NCI-H748 (cell line): ENCODE results near the gene PPIL6.
A peak's percentile ranks its signal among the peaks of the same experiment; 100 is the strongest.

Experiments used
- DNase-seq: peaks from one replicate; lab custom pipeline; 2025; ENCODE audit not compliant: unreplicated experiment; lab: John Stamatoyannopoulos, UW

Gene PPIL6

DNA sequence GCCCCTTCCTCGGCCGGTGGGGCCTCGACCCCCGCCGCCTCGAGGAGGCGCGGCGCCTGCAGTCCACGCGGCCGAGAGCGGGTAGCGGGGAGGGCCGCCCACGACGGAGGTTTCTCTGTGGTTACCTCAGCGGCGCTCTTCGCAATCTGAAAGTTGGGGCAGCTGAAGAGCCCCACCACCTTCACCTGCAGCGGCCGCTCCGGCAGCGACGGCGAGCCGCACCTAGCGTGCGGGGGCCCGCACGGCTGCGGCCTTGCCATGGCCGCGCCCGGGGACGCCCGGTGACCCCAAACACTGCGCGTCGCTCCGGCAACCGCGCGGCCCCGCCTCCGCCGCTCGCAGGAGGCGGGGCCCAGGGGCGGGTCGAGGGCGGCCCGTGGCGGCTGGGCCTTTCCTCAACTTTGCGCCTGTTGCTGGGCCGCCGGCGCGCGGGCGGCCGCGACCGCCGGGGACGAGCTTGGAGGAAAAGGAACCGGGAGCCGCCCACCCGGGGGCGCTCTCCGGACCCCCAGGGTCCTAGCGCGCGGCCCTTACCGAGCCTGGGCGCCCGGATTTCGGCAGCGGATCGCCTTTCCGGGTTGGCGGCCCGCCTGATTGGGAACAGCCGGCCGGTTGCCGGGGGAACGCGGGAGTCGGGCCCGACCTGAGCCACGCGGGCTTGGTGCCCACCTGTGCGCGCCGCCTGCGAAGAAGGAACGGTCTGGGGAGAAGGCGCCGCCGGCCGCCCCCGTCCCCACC lies at the start of gene PPIL6, which contains the start of gene SMPD2:
PPIL6 (minus strand) TSS at position 298 of the 738 bp plus-strand sequence; CDS start at position 260, 38 bp downstream.
SMPD2 (plus strand) TSS at position 394 of the 738 bp plus-strand sequence. CDS start 398 bp downstream, outside the sequence.
- peak; percentile 93 for DNase-seq

DNA sequence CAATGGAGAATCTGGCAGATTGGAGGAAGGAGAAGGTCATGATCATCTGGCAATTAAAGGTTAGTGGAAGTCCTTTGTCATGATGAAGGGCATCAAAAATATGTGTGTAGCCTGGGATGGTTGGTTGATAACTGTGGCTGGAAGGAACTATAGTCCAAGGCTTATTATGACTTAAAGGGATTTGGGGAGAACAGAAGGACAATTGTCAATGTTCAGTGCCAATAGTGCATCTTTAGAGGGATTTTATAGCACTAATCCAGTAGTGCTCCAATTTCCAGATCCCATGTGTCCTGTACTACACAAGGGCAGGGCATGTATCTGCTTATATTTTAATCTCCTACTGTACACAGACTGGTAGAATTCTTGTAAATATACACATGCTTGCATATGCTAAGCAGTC lies 47.6 kb upstream of the PPIL6 start:
- DNase-seq = no peak

DNA sequence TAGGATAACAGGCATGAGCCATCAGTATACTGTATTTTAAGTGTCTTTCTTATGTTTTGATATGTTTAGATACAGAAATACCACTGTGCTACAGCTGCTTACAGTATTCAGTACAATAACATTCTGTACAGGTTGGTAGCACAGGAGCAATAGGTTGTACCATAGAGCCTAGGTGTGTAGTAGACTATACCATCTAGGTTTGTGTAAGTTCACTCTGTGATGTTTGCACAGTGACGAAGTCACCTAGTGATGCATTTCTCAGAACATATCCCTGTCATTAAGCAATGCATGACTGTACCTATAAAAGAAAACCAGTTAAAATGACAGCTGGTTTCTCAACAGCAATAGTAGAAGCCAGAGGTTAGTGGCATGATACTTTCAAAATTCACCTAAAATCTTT lies 45.6 kb upstream of the PPIL6 start:
- DNase-seq = no peak

DNA sequence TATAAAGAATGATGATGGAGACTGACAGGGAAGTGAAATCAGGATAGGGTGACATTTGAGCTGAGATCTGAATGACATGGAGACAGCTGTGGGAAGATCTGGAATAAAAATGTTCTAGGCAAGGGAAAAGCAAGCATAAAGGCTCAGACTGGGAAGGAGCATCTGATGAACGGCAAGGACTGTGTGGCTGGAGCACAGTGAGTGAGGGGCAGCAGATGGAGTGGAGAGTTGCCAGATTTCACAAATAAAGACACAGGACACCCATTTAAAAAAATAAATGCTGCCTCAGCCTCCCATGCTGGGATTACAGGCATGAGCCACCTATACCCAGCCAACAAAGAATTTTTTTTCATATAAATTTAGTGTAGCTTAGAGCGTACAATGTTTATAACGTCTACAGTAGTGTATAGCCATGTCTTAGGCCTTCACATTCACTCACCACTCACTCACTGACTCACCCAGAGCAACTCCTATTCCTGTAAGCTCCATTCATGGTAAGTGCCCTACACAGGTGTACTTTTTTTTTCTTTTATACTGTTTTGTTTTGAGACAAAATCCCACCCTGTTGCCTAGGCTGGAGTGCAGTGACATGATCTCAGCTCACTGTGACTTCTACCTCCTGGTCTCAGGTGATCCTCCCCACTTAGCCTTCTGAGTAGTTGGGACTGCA lies 45.0 kb upstream of the PPIL6 start:
- DNase-seq = no peak

DNA sequence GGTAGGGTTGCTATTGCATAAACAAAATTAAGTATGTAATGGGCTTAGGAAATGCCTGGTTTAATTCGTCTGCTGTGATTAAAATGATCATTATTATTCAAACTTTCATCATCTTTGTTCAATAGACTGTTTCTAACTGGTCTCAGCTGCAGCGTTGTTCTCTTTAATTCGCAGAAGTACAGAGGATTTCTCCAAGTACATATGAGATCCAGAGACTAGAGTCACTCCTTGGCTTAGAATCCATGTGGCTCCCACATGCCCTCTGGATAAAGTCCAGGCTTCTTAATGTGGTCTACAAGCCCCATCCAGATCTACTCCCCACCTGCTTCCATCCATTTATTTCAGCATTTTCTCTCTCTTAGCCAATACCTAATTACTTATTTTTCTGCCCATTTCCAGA lies 43.7 kb upstream of the PPIL6 start:
- no peak for DNase-seq

DNA sequence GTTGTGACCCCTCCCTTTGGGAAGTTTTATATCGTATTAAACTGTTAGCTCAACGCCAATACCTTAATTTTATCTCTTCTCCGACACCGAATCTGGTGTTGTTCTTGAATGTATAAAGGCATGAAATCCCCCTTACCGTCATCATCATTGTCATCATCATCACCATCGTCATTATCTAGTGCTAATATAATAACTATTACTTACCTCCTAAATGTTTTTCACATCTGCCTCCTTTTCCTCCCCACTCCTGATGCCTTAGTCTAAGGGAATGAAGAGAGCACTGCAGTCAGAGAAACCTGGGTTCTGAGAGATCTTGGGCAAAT lies 43.3 kb upstream of the PPIL6 start:
- DNase-seq = peak; percentile 42

DNA sequence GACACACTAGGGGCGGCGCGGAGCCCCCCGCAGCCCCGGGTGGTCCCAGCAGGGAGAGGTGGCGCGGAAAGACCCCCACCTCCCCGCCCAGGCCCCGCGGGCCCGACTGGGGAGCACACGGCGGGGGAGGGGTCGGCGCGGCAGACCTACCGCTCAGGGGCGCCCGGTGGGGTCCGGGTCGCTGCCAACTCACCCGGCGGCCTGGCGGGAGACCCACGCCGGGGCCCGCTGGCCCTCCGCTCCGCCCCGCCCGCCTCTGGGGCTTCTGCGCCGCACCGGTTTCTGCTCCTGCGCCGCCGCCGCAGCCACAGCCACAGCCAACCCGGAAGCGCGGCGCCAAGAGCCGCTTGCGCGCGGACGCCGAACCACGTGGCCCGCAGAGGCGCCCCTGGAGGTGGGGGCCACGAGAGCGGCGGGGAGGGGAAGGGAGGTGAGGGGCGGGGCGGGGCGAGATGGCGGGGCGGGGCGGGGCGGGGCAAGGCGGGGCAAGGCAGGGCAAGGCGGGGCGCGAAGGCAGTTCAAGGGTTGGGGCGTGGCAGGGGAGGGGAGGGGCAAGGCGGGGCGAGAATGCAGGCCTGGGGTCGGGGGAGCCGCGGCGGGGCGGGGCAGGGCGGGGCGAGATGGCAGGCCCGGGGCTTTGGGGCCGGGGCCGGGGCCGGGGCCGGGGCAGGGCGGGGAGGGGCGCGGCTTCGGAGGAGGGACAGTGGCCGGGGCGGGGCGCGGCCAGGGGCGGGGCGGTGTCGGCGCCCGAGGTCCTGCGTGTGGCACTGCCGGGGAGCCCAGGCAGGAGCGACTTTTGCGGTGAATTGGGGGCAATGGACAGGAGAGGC lies 42.7 kb upstream of the PPIL6 start, which contains the start of gene ZBTB24:
ZBTB24 (minus strand) TSS at position 315 of the 830 bp plus-strand sequence. CDS start 1,193 bp downstream, outside the sequence.
- peak; percentile 94 for DNase-seq

DNA sequence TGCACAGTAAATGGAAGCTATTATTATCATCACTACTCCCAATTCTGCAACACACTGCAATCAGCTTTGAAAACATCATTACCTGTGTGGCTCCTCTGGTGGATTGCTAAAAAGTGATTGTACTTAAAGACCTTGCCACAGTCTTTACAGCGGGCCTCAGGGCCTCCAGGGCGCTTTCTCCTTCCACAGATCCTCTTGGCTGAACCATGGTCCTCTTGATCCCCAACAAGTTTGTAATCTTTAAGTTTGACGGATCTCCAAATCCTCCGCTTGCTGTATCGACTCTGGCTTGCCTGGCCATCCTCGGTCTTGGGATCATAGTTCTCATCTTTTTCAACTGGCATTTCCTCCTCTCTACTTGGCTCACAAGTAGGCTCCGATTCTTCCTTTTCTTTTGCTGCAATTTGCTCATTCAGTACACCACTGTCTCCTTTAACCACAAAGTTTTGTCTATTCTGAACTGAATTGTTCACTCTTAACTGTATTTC lies 40.6 kb upstream of the PPIL6 start:
- no peak for DNase-seq

DNA sequence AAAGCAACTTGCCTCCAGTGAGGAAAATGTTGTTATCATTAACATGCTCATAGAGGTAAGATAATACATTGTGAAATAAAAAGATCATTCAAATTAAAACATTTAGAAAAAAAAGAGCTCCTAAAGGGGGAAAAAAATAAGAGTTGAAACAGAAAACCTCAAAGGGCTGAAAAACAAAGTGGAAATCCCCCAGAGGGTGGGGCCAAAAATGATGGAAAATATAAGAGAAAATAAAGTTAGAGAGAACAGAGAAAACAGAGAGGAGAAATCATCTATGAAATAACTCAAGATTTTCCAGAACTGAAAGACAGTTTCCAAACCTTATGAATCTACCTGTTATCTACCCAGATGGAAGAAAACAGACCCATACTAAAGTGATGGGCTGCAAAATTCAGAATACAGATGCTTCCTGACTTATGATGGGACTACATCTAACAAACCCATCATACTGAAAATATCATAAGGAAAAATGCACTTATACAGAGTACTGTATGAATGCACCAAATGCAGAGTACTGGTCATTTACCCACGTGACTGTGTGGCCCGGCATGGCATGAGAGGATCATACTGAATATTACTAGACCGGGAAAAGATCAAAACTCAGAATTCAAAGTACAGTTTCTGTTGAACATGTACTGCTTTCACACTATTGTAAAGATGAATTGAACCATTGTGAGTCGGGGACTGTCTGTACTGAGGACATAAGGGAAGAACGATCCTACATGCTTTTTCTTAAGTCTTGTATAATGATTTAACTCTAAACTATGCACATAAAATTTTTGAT lies 38.6 kb upstream of the PPIL6 start:
- no peak for DNase-seq

DNA sequence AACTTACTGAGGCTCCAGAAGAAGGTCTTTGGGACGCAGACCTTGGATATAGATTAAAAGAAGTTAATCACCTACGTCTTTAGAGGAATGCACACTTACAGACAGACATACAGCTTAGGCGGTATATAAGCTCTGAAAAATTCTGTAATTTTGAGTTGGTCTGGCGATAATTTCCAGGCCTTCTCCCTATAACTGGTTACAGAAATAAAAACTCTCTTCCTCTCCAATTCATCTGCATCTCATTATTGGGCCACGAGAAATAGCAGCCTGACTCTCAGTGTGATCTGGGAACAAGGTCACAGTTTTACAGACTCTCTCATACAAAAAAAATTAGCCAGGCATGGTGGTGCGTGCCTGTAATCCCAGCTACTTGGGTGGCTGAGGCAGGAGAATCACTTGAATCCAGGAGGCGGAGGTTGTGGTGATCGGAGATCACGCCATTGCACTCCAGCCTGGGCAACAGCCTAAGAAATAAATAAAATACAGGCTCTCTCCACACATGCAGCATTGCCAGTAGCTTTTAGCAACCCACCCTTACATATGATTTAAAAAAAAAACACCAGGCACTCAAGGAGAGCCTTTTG lies 37.9 kb upstream of the PPIL6 start:
- DNase-seq = no peak

DNA sequence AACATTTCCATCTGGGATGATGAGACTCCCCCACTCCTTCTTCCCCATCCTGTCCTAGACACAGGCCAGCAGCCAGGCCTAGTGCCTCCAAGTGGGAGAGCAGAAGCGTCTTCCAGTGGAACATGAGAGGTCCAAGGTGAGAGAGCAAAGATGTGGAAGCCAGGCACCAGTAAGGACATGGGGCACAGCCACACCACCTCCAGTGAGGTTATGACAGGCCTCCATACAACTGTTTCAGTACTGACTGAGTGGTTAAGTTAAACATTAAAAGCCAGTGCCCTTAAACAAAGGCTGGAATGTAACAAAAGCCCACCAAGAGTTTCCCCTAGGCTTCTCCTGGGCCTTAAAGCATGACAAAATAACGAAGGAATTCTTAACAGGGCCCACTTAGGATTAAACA lies 37.3 kb upstream of the PPIL6 start:
- no peak for DNase-seq

DNA sequence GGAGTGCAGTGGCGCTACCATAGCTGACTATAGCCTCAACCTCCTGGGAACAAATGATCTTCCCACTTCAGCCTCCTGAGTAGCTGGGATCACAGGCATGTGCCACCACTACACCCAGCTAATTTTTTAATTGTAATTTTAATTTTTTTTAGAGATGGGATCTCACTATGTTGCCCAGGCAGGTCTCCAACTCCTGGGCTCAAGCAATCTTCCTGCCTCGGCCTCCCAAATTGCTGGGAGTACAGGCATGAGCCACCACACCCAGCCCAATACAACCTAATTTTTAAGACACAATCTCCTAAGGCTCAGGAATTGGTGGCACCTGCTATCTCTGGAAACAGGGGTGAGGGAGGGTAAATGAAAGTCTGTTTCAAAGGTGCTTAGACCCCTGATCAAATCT lies 36.8 kb upstream of the PPIL6 start:
- DNase-seq = no peak

DNA sequence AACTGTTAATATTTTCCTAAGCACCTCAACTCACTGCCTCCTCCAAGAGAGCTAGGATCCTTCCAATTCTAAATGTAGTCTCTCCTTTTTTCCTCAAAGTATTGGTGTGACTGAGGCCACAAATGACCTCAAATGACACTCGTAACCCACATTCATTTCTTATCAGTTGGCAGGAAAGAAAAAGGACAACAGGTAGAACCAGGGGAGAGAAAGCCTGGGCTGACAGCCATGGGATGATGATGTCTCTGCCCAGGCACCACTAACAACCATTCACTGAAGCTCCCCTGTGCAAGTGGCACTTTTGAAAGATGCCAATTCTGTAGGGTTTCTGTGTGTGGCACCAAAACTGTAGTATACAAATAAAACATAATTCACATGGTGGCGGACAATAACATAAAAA lies 35.2 kb upstream of the PPIL6 start:
- DNase-seq = no peak

DNA sequence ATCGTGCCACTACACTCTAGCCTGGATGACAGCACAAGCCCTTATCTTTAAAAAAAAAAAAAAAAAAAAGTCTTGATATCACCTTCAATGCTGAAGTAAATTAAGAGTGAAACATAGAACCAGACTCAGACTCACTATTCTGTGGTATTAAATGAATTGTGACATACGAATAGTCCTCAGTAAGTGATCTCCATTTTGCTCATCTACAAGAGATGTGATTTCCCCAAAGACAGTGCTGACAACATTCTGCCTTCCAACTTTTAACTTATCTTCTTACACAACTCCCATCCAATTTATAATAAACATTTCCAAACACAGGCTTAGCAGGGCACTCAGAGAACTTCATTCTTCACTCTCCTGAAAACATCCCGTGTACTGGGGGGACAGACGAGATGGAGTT lies 34.6 kb upstream of the PPIL6 start:
- no peak for DNase-seq

DNA sequence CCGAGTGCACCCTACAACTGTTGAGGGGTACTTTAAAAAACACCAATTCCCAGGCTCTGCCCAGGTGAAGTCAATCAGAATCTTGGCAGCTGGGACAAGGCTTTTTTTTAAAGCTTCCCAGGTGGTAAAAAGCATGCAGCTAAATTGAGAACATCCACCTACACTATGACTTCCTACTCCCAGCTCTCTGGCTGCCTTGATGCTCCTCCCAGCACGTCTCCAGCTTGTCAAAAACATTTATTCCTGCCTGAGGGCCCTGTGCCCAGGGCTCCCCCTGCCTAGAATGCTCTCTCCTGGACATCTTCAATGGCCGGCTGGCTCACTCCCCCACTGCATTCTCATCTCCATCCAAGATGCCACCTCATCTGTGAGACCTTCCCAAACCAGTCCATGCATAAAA lies 32.7 kb upstream of the PPIL6 start:
- no peak for DNase-seq

DNA sequence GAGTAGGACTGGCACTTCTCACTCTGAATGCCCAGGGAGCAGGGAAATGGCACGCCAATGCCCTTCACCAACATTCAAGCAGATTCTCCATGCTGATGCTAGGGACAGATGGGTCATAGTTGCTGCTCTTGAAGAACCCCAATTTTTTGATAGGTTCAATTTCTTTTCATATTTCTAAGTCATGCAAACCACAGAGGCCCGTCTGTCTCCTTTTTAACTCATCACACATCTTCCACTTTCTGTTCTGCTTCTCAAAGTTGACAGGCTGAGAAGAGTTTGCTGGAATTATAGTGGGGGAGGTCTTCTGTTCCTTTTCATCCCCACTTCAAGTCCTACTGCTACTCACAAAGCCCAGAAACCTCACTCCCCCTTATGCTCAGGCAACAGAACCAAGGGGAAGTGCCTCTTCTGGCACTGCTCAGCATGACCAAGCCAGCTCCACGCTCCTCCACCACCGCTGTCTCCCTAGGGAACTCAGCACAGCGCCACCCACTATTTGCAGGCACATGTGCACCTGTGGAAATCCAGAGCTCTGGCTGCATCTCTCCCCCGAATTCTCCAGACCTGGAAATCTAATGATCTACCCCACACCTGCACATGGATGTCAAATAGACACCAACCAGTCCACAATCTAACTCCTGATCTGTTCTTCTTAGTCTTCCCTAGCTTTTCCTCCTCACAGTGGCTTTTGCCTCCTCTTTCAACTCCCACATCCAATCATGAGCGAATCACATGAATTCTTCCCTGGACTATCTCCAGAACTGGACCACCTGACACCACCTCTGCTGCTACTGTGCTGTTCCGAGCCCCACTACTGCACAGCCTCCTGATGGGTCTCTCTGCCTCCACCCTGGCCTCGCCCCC lies 31.9 kb upstream of the PPIL6 start:
- no peak for DNase-seq

DNA sequence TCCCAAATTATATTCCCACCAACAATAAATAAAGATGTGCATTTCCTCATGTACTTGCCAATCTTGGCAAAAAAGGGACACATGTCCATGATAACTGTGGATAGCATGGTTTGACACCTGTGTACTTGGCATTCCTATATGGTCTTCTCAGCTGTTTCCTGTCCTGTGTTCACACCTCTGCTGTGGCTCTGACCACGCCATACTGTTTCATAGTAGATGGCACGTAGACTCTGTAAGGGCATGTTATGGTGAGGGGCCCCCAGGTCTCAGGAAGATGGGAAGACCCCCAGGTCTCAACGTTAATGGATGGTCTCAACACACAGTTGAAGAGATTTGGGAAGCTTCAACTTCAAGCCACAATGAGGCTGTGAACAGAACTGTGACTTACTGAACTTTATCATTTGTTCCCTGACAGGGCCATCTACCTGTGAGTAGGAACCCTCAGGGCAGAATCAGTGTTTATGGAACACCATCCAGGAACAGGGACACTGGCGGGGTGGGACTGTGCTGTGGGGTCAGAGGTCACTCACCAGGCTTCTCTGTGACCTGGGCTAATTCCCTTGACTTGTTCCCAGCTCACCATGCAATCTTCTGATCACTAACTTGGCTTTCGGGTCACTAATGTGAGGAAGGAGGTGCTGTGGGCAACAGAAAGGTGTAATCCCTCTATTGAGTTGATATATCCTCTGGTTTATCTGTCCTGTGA lies 30.8 kb upstream of the PPIL6 start:
- no peak for DNase-seq

DNA sequence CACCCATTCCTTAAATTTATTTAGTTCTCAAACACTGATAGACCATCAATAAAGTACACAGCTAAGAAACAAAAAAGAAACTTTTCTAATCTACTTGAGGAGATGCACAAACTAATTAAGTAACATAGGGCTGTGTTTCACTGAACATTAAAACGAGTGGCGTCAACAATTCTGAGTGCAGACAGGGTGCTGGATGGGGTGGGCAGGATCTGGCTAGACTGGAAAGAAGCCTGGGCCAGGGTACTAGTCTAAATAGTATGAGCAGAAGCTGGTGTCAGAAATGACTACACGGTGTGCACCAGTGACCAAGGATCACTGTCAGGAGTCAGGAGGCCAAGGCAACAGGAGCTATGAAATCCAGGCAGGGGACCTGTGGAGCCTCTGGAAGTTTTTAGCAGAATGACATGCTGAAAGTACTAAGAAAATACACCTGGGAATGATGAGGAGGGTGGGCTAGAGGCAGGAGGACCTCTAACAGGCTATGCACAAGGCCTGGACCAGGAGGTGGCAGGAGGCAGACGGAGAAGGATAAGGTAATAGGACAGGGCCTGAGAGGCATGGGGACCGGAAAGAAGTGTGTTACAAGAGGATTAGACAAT lies 29.3 kb upstream of the PPIL6 start:
- no peak for DNase-seq
